SU-DHL-6 (cell line): Measurements from ENCODE around the gene ME3.

Experiments used
- H2AFZ ChIP-seq: fragments of 200-600 bp; sonication (generic); 2 replicates; pipeline ENCODE4 v1.6.1; 2014; ENCODE audit warnings: low read depth, mild to moderate bottlenecking, moderate library complexity, mixed read lengths, antibody characterized with exemption, low read length; ENCODE audit not compliant: severe bottlenecking
- H3F3A ChIP-seq: fragments of 200-600 bp; shearing (Covaris generic); 2 replicates; pipeline ENCODE4 v1.6.0; 2016; ENCODE audit warnings: antibody characterized with exemption, mild to moderate bottlenecking; ENCODE audit not compliant: insufficient read depth
- H3K27ac ChIP-seq: fragments of 200-600 bp; sonication (generic); 2 replicates; pipeline ENCODE4 v1.5.1; 2016; ENCODE audit warnings: low read depth, mild to moderate bottlenecking, low read length, moderate library complexity, mixed read lengths
- H3K27me3 ChIP-seq: fragments of 200-600 bp; sonication (generic), shearing (Covaris generic); 2 replicates; pipeline ENCODE4 v1.6.0; 2014; ENCODE audit warnings: mild to moderate bottlenecking, low read length
- H3K36me3 ChIP-seq: fragments of 200-600 bp; sonication (generic); 2 replicates; pipeline ENCODE4 v1.6.1; 2014; ENCODE audit warnings: mild to moderate bottlenecking, low read length, mixed read lengths
- H3K4me2 ChIP-seq: fragments of 300-600, 200-600 bp; shearing (Covaris generic), sonication (generic); 2 replicates; pipeline ENCODE4 v1.6.0; 2014; ENCODE audit warnings: low read length, low read depth, mild to moderate bottlenecking; ENCODE audit not compliant: poor library complexity, severe bottlenecking
- H3K4me3 ChIP-seq: fragments of 200-600 bp; sonication (generic); 2 replicates; pipeline ENCODE4 v1.5.1; 2014; ENCODE audit warnings: antibody characterized with exemption, low read length, mild to moderate bottlenecking, mixed read lengths; ENCODE audit not compliant: insufficient read depth, poor library complexity, severe bottlenecking
- H3K79me2 ChIP-seq: fragments of 200-600 bp; sonication (generic); 2 replicates; pipeline ENCODE4 v1.6.1; 2014; ENCODE audit warnings: mild to moderate bottlenecking, low read length, moderate library complexity; ENCODE audit not compliant: insufficient read depth
- H3K9ac ChIP-seq: fragments of 200-600 bp; sonication (generic); 2 replicates; pipeline ENCODE4 v1.7.0; 2014; ENCODE audit warnings: mild to moderate bottlenecking, low read length
- H3K9me2 ChIP-seq: fragments of 200-600 bp; sonication (generic); replicated peaks from 2 replicates; pipeline ENCODE4 v1.6.1; 2014; ENCODE audit warnings: low read length; ENCODE audit not compliant: insufficient read depth
- H3K9me3 ChIP-seq: fragments of 200-600 bp; sonication (generic); 2 replicates; pipeline ENCODE4 v1.6.1; 2014; ENCODE audit warnings: low read length, mixed read lengths; ENCODE audit not compliant: insufficient read depth
- H4K20me1 ChIP-seq: fragments of 200-600 bp; sonication (generic); 2 replicates; pipeline ENCODE4 v1.6.1; 2014; ENCODE audit warnings: low read depth, mild to moderate bottlenecking, antibody characterized with exemption, low read length, moderate library complexity, mixed read lengths
- EZH2phosphoT487 ChIP-seq: fragments of 200-600 bp; sonication (generic), shearing (Covaris generic); conservative IDR thresholded peaks from 2 replicates; pipeline ENCODE4 v1.6.1; 2018; ENCODE audit warnings: mild to moderate bottlenecking, antibody characterized with exemption, low read length, moderate library complexity, mixed read lengths
- TF ChIP-seq, protein P1 (sequence below): fragments of 200-600 bp; sonication (generic); IDR thresholded peaks from one replicate; pipeline ENCODE4 v1.5.1; 2017; ENCODE audit warnings: antibody characterized with exemption, mild to moderate bottlenecking, low read length, moderate library complexity; ENCODE audit not compliant: insufficient read depth, poor library complexity, severe bottlenecking

ME3 gene

DNA sequence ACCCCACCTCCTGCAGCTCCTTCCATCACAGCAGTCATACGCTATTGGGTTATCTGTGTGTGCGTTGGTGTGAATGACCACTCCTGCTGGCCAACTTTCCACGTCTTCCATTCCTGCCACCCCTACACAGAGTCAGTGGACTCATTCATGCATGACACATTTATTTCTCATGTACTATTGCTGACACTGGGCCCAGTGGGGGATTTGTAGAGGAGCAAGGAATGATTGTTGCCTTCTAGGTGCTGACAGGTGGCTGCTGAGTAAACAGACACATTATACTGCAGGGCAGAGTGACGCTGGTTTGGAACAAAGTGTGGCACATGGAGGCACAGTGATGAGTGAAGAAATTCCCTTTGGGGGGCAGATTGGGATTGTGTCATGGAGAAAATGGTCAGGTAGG is 183.9 kb downstream of the ME3 start:
- no peak for TF ChIP-seq EZH2phosphoT487
- TF ChIP-seq, protein P1, sequence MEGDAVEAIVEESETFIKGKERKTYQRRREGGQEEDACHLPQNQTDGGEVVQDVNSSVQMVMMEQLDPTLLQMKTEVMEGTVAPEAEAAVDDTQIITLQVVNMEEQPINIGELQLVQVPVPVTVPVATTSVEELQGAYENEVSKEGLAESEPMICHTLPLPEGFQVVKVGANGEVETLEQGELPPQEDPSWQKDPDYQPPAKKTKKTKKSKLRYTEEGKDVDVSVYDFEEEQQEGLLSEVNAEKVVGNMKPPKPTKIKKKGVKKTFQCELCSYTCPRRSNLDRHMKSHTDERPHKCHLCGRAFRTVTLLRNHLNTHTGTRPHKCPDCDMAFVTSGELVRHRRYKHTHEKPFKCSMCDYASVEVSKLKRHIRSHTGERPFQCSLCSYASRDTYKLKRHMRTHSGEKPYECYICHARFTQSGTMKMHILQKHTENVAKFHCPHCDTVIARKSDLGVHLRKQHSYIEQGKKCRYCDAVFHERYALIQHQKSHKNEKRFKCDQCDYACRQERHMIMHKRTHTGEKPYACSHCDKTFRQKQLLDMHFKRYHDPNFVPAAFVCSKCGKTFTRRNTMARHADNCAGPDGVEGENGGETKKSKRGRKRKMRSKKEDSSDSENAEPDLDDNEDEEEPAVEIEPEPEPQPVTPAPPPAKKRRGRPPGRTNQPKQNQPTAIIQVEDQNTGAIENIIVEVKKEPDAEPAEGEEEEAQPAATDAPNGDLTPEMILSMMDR, result no peak
- Histone ChIP-seq H3K36me3 (no peaks in the 10 kb centered on the region), H3K9me2 (no peaks in the 10 kb centered on the region), H3K4me3 (no peak overlapping the region), H3K4me2 (no peak overlapping the region), H3K9me3 (no peaks in the 10 kb centered on the region), H3K9ac (no peak overlapping the region), H3K79me2 (no peaks in the 10 kb centered on the region), H3F3A (no peaks in the 10 kb centered on the region), H2AFZ (no peak overlapping the region), H4K20me1 (no peaks in the 10 kb centered on the region), H3K27me3 (no peaks in the 10 kb centered on the region), H3K27ac (no peak overlapping the region)

DNA sequence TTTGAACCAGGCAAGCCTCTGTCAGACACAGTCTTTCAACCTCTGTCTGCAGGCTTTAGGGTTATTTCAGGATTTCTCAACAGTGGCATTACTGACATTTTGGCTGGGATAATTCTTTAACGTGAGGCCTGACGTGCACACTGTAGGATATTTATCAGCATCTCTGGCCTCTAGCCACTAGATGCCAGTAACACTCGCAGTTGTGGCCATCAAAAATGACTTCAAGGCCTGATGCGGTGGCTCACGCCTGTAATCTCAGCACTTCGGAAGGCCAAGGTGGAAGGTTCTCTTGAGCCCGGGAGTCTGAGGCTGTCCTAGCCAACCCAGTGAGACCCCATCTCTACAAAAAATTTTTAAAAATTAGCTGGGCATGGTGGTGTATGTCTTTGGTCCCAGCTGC is 184.7 kb downstream of the ME3 start:
- no peak overlapping the region for H3K4me2 ChIP-seq
- no peaks in the 10 kb centered on the region for H3K9me3 ChIP-seq
- no peak overlapping the region for H3K4me3 ChIP-seq
- no peaks in the 10 kb centered on the region for H3K79me2 ChIP-seq
- H3F3A ChIP-seq, result no peaks in the 10 kb centered on the region
- TF ChIP-seq EZH2phosphoT487, result no peak
- TF ChIP-seq, protein P1, result no peak
- H3K27ac ChIP-seq, result no peak overlapping the region
- no peak overlapping the region for H2AFZ ChIP-seq
- no peaks in the 10 kb centered on the region for H3K36me3 ChIP-seq
- no peaks in the 10 kb centered on the region for H3K9me2 ChIP-seq
- H3K9ac ChIP-seq, result no peak overlapping the region
- H4K20me1 ChIP-seq, result no peaks in the 10 kb centered on the region
- no peaks in the 10 kb centered on the region for H3K27me3 ChIP-seq

DNA sequence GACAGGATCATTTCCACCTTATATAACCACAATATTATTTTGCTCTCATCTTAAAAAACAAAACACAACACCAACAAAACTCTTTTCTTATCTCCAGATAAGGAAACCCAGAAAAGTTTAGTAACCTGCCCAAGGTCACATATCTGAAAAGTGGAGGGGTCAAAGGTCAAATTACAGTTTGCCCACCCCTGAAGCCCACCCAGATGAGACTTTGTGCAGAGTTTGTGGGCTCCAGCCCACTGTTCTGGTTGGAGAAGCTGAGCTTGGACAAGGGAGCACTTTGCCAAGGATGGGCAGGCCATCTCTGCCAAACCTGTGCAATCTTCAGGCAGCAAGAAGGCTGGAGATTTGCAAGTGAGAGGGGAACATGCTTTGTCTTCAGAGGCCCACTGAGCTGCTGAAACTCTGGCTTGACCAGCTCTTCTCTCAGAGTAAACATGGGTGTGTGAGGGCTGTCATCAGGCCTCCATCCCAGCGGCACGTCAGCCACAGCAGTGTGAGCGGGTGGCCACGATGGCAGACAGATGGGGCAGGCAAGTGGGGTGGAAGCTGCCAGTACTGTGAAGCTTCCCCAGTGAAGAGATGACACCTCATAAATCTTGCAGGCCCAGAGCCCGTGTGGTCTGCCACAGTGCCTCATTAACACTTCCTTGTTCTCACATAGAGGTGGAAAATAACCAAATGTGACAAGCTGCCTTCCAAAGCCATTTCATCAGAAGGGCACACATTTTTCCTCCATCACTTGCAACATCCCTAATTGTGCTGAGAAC is 186.0 kb downstream of the ME3 start:
- Histone ChIP-seq H3K4me3 (no peak overlapping the region), H2AFZ (no peak overlapping the region)

More for the DNA sequence above, 186.0 kb downstream of the ME3 start:
- Histone ChIP-seq H3K9me2 (no peaks in the 10 kb centered on the region), H3K9me3 (no peaks in the 10 kb centered on the region), H3K27ac (no peak overlapping the region), H3F3A (no peaks in the 10 kb centered on the region), H3K9ac (no peak overlapping the region), H3K4me2 (no peak overlapping the region), H3K36me3 (no peaks in the 10 kb centered on the region), H4K20me1 (no peaks in the 10 kb centered on the region), H3K27me3 (no peaks in the 10 kb centered on the region), H3K79me2 (no peaks in the 10 kb centered on the region)
- no peak for TF ChIP-seq EZH2phosphoT487
- TF ChIP-seq, protein P1, result no peak
